Measurements from ENCODE around the gene PMIS2.
A peak's percentile ranks its signal among the peaks of the same experiment; 100 is the strongest.

The PMIS2 gene

DNA sequence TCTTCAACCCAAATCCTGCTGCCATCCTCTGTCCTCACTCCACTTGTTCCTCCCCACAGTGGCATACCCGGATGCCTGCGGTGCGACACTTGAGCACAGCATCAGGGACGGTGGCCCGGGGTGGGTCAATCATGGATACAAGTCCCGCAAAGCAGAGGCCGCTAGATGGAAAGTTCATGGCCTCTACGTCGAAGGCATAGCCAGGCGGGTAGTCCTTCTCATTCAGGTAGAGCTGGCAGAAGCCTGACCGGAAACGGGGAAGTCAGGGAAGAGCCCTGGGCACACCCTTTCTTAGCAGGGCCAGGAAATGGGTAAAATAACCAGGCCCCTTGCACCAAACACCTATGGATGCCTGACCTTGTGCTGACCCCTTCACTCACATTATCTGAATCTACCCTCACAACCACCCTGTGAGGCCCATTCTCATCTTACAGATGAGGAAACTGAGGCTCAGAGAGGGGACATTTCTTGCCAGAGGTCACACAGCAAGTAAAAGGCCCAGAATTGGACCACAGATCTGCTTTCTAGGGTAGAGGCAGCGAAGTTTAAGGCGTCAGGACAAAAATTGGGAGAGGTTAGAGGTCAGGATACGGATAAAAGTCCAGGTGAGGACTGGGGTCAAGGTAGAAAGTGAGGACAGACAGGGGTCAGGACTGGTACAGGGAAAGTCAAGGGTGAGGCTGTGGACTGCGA is 29.0 kb upstream of the PMIS2 start:
- H3K4me3 ChIP-seq (ENCODE audit: control insufficient read depth, low read depth, low read length) = no peak overlapping the region
- TF ChIP-seq, protein P1, sequence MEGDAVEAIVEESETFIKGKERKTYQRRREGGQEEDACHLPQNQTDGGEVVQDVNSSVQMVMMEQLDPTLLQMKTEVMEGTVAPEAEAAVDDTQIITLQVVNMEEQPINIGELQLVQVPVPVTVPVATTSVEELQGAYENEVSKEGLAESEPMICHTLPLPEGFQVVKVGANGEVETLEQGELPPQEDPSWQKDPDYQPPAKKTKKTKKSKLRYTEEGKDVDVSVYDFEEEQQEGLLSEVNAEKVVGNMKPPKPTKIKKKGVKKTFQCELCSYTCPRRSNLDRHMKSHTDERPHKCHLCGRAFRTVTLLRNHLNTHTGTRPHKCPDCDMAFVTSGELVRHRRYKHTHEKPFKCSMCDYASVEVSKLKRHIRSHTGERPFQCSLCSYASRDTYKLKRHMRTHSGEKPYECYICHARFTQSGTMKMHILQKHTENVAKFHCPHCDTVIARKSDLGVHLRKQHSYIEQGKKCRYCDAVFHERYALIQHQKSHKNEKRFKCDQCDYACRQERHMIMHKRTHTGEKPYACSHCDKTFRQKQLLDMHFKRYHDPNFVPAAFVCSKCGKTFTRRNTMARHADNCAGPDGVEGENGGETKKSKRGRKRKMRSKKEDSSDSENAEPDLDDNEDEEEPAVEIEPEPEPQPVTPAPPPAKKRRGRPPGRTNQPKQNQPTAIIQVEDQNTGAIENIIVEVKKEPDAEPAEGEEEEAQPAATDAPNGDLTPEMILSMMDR (IDR thresholded peaks at IDR 0.05; ENCODE audit: control insufficient read depth, insufficient read depth, low read depth, low read length, missing control alignments) = no peak

DNA sequence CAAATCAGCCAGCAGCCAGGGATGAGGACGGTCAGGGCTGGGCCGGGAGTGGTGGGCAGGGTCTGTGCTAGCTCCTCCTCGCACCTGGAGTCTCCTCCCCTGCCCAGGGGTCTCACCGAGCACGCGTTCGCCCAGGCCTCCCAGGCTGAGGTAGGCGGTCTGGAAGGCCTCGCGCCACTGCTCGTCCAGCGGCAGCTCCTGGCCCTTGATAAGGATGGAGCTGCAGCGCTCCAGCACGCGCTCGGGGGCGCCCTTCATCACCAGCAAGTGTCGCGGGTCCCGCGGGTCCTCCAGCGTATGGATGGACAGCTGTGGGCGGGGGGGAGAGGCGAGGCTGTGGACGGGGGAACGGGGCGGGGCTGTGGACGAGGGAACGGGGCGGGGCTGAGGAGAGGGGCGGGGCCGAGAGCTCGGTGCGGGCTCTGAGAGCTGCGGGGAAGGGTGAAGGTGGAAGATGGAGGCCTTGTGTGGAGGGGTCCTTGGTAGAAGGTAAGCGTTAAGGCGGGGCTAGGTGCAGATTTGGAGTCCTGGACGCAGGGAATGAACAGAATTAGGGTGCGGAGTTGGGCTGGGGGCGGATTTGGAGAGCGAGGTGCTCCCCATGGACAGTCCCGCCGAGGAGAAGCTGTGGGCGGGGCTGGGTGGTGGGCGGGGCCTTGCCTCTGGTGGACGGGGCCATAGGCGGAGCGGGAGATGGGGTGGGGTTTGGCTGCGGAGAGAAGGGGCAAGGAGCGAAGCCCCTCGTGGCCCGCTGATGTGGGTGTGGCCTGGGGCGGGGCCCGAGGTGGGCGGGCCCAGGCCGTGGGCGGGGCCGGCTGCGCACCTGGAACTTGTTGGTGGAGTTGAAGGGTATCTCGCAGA is 28.2 kb upstream of the PMIS2 start:
- H3K4me3 ChIP-seq (ENCODE audit: control insufficient read depth, low read depth, low read length) = peak overlapping the region; percentile 26
- DNase-seq (ENCODE audit: low read depth) = no peak
- TF ChIP-seq, protein P1 (IDR thresholded peaks at IDR 0.05; ENCODE audit: control insufficient read depth, insufficient read depth, low read depth, low read length, missing control alignments) = no peak

More for the DNA sequence above, 29.0 kb upstream of the PMIS2 start:
- no peak for DNase-seq (ENCODE audit: low read depth)

DNA sequence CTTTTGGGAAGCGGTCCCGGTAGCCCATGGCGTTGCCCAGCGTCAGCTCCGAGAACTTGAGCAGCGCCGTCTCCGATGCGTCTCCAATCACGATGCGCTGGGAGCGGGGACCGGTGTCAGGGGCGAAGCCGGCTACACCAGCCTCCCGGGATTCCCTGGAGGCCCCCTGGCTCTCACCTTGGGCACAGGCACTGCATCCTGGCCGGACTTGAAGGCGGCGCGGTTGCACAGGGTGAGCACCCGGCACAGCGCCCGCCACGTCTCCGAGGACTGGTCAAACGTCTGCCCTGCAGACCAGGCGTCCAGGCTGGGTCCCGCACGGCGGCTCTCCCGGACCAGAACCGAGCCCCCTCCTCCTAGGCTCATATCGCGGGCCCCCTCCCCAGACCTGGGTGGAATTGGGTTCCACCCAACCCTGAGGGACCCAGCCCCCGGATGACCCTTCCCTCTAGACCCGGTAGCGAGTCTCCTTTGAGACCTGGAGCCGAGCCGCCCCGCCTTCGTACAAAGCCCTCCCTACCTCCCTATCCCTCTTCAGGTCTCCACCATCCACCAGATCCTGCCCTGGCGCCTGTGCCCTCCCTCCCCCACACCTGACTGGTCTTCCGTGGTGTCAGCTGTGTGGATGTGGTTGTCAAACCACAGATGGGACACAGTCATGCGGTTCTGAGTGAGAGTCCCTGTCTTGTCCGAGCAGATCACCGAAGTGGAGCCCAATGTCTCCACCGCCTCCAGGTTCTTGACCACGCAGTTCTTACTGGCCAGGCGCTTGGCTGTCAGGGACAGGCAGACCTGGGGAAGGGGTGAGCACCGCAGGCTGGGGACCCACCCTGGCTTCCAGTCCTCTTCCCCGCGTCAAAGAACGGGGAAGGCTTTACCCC is 27.3 kb upstream of the PMIS2 start:
- DNase-seq (ENCODE audit: low read depth) = no peak
- H3K4me3 ChIP-seq (ENCODE audit: control insufficient read depth, low read depth, low read length) = no peak overlapping the region
- TF ChIP-seq, protein P1 (IDR thresholded peaks at IDR 0.05; ENCODE audit: control insufficient read depth, insufficient read depth, low read depth, low read length, missing control alignments) = no peak

DNA sequence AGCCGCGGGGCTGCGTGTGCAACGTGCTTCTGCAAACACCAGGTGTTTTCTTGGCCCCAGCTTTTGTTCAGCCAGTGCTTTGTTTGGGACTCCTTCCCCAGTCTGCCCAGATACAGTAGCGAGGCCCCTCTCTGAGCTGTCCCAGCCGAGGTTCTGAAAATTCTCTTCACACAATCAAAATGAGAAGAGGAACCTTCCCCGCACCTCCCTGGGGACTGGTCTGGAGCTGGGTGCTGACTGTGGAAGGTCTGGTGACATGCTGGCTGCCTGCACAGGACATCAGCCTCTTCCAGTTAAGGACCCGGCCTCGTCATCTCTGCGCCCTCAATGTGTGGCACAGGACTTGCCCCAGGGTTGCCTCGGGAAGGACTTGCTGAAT is 26.7 kb upstream of the PMIS2 start:
- no peak overlapping the region for H3K4me3 ChIP-seq (ENCODE audit: control insufficient read depth, low read depth, low read length)
- no peak for DNase-seq (ENCODE audit: low read depth)

DNA sequence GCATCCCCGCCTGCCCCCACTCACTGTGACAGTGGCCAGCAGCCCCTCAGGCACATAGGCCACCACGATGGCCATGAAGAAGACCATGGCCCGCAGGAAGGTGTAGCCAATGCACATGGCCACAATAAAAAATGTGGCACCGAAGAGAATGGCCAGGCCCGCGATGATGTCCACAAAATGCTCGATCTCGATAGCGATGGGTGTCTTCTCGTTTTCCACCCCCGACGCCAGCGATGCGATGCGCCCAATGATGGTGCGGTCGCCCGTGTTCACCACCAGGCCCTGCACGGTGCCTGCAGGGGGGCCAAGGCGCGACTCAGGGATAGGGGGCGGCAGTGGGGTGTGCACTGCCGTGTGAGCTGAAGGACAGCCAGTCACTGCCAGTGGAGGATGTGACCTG is 26.2 kb upstream of the PMIS2 start:
- TF ChIP-seq, protein P1 (IDR thresholded peaks at IDR 0.05; ENCODE audit: control insufficient read depth, insufficient read depth, low read depth, low read length, missing control alignments) = no peak

More for the DNA sequence above, 26.7 kb upstream of the PMIS2 start:
- TF ChIP-seq, protein P1 (IDR thresholded peaks at IDR 0.05; ENCODE audit: control insufficient read depth, insufficient read depth, low read depth, low read length, missing control alignments) = no peak

DNA sequence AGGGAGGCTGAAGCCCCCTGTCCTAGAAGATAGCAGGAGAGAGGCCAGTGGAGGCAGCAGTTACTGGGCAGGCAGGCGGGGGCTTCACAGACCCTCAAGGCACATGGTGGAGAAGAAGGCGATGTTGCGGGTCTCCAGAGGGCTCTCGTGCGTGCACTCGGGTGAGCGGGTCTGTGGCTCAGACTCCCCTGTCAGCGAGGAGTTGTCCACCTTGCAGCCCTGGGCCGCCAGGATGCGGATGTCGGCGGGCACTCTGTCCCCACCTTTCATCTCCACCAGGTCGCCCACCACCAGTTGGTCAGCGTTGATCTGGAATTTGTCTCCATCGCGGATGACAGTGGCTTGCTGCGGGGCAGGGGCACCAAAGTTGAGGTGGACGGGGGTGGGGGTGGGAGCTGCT is 25.7 kb upstream of the PMIS2 start:
- TF ChIP-seq, protein P1 (IDR thresholded peaks at IDR 0.05; ENCODE audit: control insufficient read depth, insufficient read depth, low read depth, low read length, missing control alignments) = no peak
- no peak for DNase-seq (ENCODE audit: low read depth)
- no peak overlapping the region for H3K4me3 ChIP-seq (ENCODE audit: control insufficient read depth, low read depth, low read length)

More for the DNA sequence above, 26.2 kb upstream of the PMIS2 start:
- H3K4me3 ChIP-seq (ENCODE audit: control insufficient read depth, low read depth, low read length) = no peak overlapping the region
- no peak for DNase-seq (ENCODE audit: low read depth)

All from AG09309 (cell line).